Endothelial cell of umbilical vein (primary cell): ENCODE data around the gene KCNH8.

Experiments used
- CTCF ChIP-seq, 2 donors: IDR thresholded peaks; 1 replicate in 1 of 2; 2 replicates in 1 of 2; pipeline ENCODE4 v1.5.1; 2011; ENCODE audit warnings: low read length in 2 of 2, mild to moderate bottlenecking in 2 of 2, moderate library complexity in 2 of 2, control low read depth in 1 of 2, inconsistent platforms in 1 of 2, low read depth in 1 of 2; ENCODE audit not compliant: insufficient read depth in 1 of 2; ENCODE audit errors: extremely low read depth in 1 of 2
- EZH2 ChIP-seq: IDR thresholded peaks from 2 replicates; pipeline ENCODE4 v1.6.1; 2012; ENCODE audit warnings: borderline replicate concordance, low read depth, mild to moderate bottlenecking, moderate library complexity, low read length, inconsistent platforms; ENCODE audit not compliant: severe bottlenecking
- FOS ChIP-seq: IDR thresholded peaks from 2 replicates; pipeline ENCODE4 v1.6.1; 2011; ENCODE audit warnings: mild to moderate bottlenecking, low read length, moderate library complexity, borderline replicate concordance; ENCODE audit not compliant: insufficient read depth
- GATA2 ChIP-seq: IDR thresholded peaks from 2 replicates; pipeline ENCODE4 v1.7.0; 2011; ENCODE audit warnings: low read depth, mild to moderate bottlenecking, moderate library complexity, mixed read lengths, low read length; ENCODE audit not compliant: insufficient read length, insufficient read depth
- JUN ChIP-seq: IDR thresholded peaks from 2 replicates; pipeline ENCODE4 v1.6.1; 2011; ENCODE audit warnings: borderline replicate concordance, low read depth; ENCODE audit not compliant: insufficient read length, insufficient read depth
- MAX ChIP-seq: IDR thresholded peaks from 2 replicates; pipeline ENCODE4 v1.6.1; 2011; ENCODE audit not compliant: insufficient read depth, insufficient read length
- MYC ChIP-seq: IDR thresholded peaks from one replicate; pipeline ENCODE4 v1.6.1; 2011; ENCODE audit warnings: mild to moderate bottlenecking, low read depth, low read length
- POLR2A ChIP-seq: IDR thresholded peaks from 2 replicates; pipeline ENCODE4 v1.6.1; 2012; ENCODE audit warnings: low read depth, mild to moderate bottlenecking, control low read depth, low read length
- POLR2AphosphoS5 ChIP-seq: IDR thresholded peaks from 2 replicates; pipeline ENCODE4 v1.6.1; 2012; ENCODE audit warnings: low read depth, mild to moderate bottlenecking, control low read depth, low read length, moderate library complexity; ENCODE audit not compliant: insufficient read depth

- TF ChIP-seq CTCF (IDR thresholded peaks at IDR 0.05; ENCODE audit: extremely low read depth in 1 of 2, insufficient read depth in 1 of 2, low read depth in 1 of 2, low read length in 2 of 2) (no peak), POLR2A (no peak), MYC (no peak), MAX (no peak), EZH2 (no peak), POLR2AphosphoS5 (no peak), JUN (no peak), FOS (no peak), GATA2 (no peak)
These were observed 383.1 kb downstream of the KCNH8 start for GRCh38 chr3:19531426-19531825.
